ENCODE measurements around the gene IQSEC1. TPM values are rescaled to one million over a fixed set of nuclear protein-coding genes. Genes with fewer than 3 reads are reported as not detected.

Gene IQSEC1
- total RNA-seq, 1 experiment from 2014 or later = 4.9 TPM

DNA sequence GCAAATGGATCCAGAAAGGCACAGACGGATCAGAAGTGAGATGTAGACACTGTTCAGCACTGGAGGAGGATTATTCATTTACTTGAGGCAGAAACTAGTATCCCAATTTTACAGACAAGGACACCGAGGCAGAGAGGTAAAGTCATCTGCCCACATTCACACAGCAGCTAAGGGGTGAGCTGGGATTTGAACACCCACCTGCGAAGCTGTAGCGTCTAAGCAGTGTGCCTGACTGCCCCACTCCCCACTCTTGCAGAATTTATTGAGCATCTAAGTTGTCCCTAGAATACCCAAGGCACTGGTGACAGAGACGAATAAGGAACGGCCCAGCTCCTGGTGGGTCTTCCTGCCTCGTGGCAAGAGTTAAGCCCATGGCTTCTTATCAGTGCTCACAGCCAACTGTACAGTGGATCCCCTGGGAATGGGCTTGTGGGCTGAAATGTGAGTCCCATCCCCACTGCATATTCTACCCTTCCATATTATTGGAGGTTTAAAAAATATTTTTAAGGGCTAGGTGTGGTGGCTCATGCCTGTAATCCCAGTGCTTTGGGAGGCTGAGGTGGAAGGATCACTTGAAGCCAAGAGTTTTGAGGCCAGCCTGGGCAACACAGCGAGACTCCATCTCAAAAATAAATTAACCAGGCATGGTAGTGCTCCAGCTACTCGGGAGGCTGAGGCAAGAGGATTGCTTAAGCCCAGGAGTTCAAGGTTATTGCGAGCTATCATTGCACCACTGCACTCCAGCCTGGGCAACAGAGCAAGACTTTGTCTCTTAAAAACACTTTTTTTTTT, 77.6 kb downstream of the IQSEC1 start:
- Histone ChIP-seq H3K9me3 (no peaks in the 10 kb centered on the region), H3K4me3 (no peak overlapping the region), H3K36me3 (no peaks in the 10 kb centered on the region), H3K27me3 (no peaks in the 10 kb centered on the region)
- DNase-seq = no peak

DNA sequence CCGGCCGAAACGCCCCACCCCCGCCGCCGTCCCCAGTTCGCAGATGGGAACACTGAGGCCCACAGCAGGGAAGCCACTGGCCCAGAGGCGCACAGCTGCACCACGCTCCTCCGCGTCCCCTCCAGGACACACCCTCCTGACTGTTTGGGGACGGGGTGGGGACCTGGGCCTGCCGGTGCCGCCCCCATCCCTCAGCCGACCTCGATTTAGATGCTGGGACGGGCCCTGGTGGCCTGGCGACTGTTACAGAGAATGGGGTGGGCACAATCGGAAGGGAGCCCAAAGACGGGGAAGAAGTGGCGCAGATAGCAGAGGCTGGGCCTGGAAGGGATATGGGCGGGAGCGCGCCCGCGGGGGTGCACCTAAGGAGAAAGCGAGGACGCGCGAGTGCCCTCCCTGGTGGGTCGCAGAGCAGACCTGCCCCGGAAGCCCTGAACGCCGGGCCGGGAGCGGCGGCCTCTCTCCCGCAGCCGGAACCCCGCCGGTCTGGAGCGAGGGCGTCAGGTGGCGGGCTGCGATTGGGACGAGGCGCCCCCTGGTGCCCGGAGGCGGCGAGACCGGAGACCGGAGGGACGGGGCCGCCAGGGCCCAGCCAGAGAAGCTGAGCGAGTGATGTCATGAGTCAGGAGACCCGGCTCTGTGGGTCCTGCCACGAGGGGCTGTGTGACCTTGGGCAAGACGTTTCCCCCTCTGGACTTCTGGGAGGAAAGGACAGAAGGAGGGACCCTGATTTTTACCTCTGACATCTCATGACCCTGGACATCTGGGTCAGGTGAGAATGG, 78.4 kb downstream of the IQSEC1 start:
- no peaks in the 10 kb centered on the region for H3K9me3 ChIP-seq
- no peaks in the 10 kb centered on the region for H3K36me3 ChIP-seq
- no peaks in the 10 kb centered on the region for H3K27me3 ChIP-seq
- H3K4me3 ChIP-seq = peak overlapping the region; percentile 56
- DNase-seq = peak; percentile 80

- H3K9me3 ChIP-seq = no peaks in the 10 kb centered on the region
- DNase-seq = no peak
- H3K4me3 ChIP-seq = peak overlapping the region; percentile 56
- no peaks in the 10 kb centered on the region for H3K36me3 ChIP-seq
- no peaks in the 10 kb centered on the region for H3K27me3 ChIP-seq
Measured at GRCh38 chr3:12994357-12994606, 78.9 kb downstream of the IQSEC1 start.

DNA sequence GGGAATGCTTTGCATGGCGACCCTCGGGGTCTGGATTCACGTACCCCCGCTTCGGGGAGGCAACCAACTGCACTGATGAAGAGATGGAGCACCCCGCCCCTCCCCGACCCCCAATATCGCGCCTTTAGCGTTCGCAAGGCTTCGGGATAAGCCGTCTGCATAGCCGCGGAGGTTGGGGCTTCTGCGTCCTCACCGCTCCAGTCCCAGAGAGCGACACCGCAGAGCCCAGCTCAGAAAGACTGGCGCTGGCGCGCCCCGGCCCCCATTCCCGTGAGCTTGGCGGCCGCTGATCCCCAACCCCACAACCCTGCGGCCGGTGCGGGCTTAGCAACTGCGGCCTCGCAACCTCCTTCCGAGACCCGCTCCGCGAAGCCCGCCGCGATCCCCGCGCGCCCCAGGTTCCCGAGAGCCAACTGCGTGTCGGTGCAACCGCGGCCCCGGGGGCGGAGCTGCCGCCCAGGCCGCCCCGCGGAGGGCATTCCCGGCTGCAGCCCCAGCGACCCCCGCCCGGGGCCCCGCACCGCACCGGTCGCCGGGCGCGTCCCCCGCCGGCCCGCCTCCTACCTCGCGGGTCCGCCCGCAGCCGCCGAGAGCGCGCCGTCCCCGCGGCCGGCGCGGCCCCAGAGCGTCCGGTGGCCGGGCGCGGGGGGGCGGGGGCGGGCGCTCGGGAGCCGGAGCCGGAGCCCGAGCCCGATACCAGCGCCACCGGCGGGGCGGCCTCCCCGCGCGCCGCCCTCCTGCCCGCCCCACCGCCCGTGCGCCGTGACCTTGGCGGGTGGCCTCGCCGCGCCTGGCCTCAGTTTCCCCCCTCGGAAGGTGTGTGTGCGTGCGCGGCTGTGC, 79.5 kb downstream of the IQSEC1 start:
- Histone ChIP-seq H3K4me3 (peak overlapping the region; percentile 56), H3K27me3 (no peaks in the 10 kb centered on the region), H3K36me3 (no peaks in the 10 kb centered on the region), H3K9me3 (no peaks in the 10 kb centered on the region)
- DNase-seq = no peak

GRCh38 chr3:12992629-12993516, 80.4 kb downstream of the IQSEC1 start:
- DNase-seq = no peak
- no peak overlapping the region for H3K4me3 ChIP-seq

GRCh38 chr3:12991861-12992281, 81.4 kb downstream of the IQSEC1 start:
- Histone ChIP-seq H3K4me3 (no peak overlapping the region), H3K27me3 (no peaks in the 10 kb centered on the region), H3K9me3 (no peaks in the 10 kb centered on the region), H3K36me3 (no peaks in the 10 kb centered on the region)
- DNase-seq = no peak

More at GRCh38 chr3:12992629-12993516, 80.4 kb downstream of the IQSEC1 start:
- H3K9me3 ChIP-seq = no peaks in the 10 kb centered on the region
- H3K27me3 ChIP-seq = no peaks in the 10 kb centered on the region
- no peaks in the 10 kb centered on the region for H3K36me3 ChIP-seq

- Histone ChIP-seq H3K4me3 (no peak overlapping the region), H3K27me3 (no peaks in the 10 kb centered on the region), H3K9me3 (no peaks in the 10 kb centered on the region), H3K36me3 (no peaks in the 10 kb centered on the region)
- no peak for DNase-seq
Measured at GRCh38 chr3:12991481-12991837, 81.8 kb downstream of the IQSEC1 start.

DNA sequence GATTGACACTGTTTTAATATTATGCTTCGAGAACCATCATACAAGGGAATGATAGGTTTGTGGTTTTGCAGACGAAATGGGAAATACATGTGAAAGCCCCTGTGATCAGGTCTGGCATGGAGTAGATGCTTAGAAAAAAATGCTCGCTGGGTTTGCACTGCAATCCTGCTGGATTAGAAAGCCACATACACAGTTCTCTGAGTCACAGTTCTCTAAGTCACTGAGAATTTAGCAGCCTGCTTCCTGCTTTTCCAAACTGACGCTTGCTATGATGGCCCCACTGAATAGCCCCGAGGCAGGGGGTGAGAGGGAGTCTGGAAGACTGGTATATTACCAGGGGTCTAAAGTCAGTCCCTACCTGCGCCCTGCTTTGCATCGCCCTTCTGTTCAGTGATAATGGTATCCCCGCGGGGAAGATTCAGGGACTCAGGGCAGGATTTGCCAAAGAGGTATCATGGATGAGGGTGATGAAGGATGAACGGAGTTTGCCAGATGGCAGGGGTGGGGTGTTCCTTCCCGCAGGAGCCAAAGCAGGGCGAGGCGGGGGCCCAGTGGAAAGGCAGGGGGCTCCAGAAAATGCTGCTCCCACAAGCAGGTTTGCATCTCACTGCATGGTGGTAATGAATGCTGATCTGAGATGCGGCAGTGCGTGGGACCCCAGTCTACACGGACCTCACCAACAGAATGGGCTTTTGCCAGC, 82.3 kb downstream of the IQSEC1 start:
- no peaks in the 10 kb centered on the region for H3K27me3 ChIP-seq
- no peak overlapping the region for H3K4me3 ChIP-seq

GRCh38 chr3:12990306-12990705, 82.9 kb downstream of the IQSEC1 start:
- DNase-seq = no peak
- Histone ChIP-seq H3K9me3 (no peaks in the 10 kb centered on the region), H3K36me3 (no peaks in the 10 kb centered on the region), H3K4me3 (no peak overlapping the region), H3K27me3 (no peaks in the 10 kb centered on the region)

More for the DNA sequence above, 82.3 kb downstream of the IQSEC1 start:
- H3K36me3 ChIP-seq = no peaks in the 10 kb centered on the region
- DNase-seq = peak; percentile 16
- H3K9me3 ChIP-seq = no peaks in the 10 kb centered on the region

GRCh38 chr3:12988728-12989454, 84.3 kb downstream of the IQSEC1 start:
- no peak for DNase-seq
- H3K4me3 ChIP-seq = no peak overlapping the region
- H3K36me3 ChIP-seq = no peaks in the 10 kb centered on the region
- no peaks in the 10 kb centered on the region for H3K27me3 ChIP-seq
- no peaks in the 10 kb centered on the region for H3K9me3 ChIP-seq

GRCh38 chr3:12987602-12988001, 85.6 kb downstream of the IQSEC1 start:
- Histone ChIP-seq H3K4me3 (no peak overlapping the region), H3K36me3 (no peaks in the 10 kb centered on the region), H3K9me3 (no peaks in the 10 kb centered on the region), H3K27me3 (no peaks in the 10 kb centered on the region)
- no peak for DNase-seq

DNA sequence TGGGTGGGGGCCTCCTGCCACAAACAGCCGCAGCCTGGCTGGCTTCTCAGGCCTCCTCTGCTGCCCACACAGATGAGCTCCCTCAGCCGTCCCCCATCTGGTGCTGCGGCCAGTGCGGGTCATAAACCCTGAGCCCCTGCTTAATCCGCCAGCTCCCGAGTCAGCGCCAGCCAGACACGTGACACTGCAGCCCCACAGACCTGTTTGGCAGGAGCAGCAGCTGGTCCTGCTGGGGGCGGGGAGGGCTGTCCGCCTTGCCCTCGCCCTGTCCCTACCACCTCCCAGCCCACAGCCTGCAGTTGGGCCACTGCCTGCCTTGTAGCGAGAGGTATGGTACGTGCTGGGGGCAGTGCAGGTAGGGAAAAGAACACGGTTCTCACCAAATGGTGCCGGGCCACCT, 86.2 kb downstream of the IQSEC1 start:
- Histone ChIP-seq H3K4me3 (no peak overlapping the region), H3K27me3 (no peaks in the 10 kb centered on the region), H3K9me3 (no peaks in the 10 kb centered on the region), H3K36me3 (no peaks in the 10 kb centered on the region)
- DNase-seq = no peak

DNA sequence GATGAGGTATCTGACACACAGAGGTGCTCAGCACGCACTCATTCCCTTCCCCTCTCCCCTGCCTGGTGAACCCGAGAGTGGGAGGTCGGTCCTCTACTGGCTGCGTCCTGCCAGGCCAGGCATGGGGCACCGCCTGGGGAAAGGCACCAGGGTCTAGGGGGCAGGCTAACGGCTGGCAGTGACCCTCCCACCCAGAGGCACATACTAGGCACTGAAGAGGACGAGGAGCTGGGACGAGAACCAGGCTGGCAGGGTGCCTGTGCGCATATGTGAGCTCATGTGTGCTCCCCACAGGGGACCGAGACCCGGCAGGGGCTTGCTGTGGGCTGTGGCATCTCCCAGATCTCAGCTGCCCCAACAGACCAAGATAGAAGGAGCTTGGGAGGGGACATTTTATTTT, 86.7 kb downstream of the IQSEC1 start:
- Histone ChIP-seq H3K9me3 (no peaks in the 10 kb centered on the region), H3K4me3 (no peak overlapping the region), H3K27me3 (no peaks in the 10 kb centered on the region), H3K36me3 (no peaks in the 10 kb centered on the region)
- DNase-seq = no peak

- DNase-seq = no peak
- H3K27me3 ChIP-seq = no peaks in the 10 kb centered on the region
- no peak overlapping the region for H3K4me3 ChIP-seq
- H3K9me3 ChIP-seq = no peaks in the 10 kb centered on the region
- H3K36me3 ChIP-seq = no peaks in the 10 kb centered on the region
Measured at GRCh38 chr3:12986031-12986430, 87.2 kb downstream of the IQSEC1 start.

GRCh38 chr3:12985148-12985547, 88.1 kb downstream of the IQSEC1 start:
- DNase-seq = no peak
- no peaks in the 10 kb centered on the region for H3K9me3 ChIP-seq
- no peaks in the 10 kb centered on the region for H3K27me3 ChIP-seq
- no peaks in the 10 kb centered on the region for H3K36me3 ChIP-seq
- H3K4me3 ChIP-seq = no peak overlapping the region
